Common myeloid progenitor, CD34-positive (primary cell): ENCODE data around the gene NXT1.

Source experiments
- CTCF ChIA-PET: fragments of 350-600 bp; sonication (Branson Sonifier 250); formaldehyde crosslinking; loops from one replicate; lab custom pipeline; 2021; ENCODE audit warnings: antibody characterized with exemption; lab: Charles Lee
- POLR2A ChIA-PET: fragments of 350-600 bp; sonication (Branson Sonifier 250); formaldehyde crosslinking; loops from one replicate; lab custom pipeline; 2021; ENCODE audit warnings: antibody characterized with exemption; lab: Charles Lee
- DNase-seq, 3 donors: peaks; one replicate each; pipeline versions ENCODE4 v3.0.0 to v3.0.0-alpha.2; 2013
- H3K27ac ChIP-seq, 2 experiments: 1 replicate in 1 of 2; 2 replicates in 1 of 2; pipeline ENCODE4 v1.7.0; 2013; ENCODE audit warnings: inconsistent platforms in 2 of 2, low read length in 2 of 2, mild to moderate bottlenecking in 2 of 2, low read depth in 1 of 2, moderate library complexity in 1 of 2; ENCODE audit not compliant: severe bottlenecking in 2 of 2, insufficient read depth in 1 of 2, poor library complexity in 1 of 2
- H3K27me3 ChIP-seq, 5 experiments: replicated peaks in 2 of 5; 1 replicate in 3 of 5; 2 replicates in 2 of 5; pipeline versions ENCODE4 v1.6.1 to v1.7.0; 2013; ENCODE audit warnings: low read length in 4 of 5, mild to moderate bottlenecking in 2 of 5, moderate library complexity in 2 of 5, inconsistent platforms in 1 of 5; ENCODE audit not compliant: insufficient read depth in 5 of 5, control insufficient read depth in 4 of 5
- H3K36me3 ChIP-seq, 4 experiments: 1 replicate in 2 of 4; 2 replicates in 2 of 4; pipeline versions ENCODE4 v1.6.1 to v1.7.0; 2013; ENCODE audit warnings: low read length in 3 of 4, control low read depth in 1 of 4, mild to moderate bottlenecking in 1 of 4; ENCODE audit not compliant: control insufficient read depth in 4 of 4, insufficient read depth in 4 of 4
- H3K4me1 ChIP-seq, 4 experiments: 1 replicate in 3 of 4; 2 replicates in 1 of 4; pipeline versions ENCODE4 v1.6.1 to v1.7.1; 2013; ENCODE audit warnings: low read length in 3 of 4, mild to moderate bottlenecking in 3 of 4, control low read depth in 1 of 4, inconsistent platforms in 1 of 4, moderate library complexity in 1 of 4; ENCODE audit not compliant: control insufficient read depth in 4 of 4, insufficient read depth in 4 of 4; ENCODE audit errors: control extremely low read depth in 1 of 4
- H3K4me3 ChIP-seq, 7 experiments: 1 replicate in 4 of 7; 2 replicates in 3 of 7; pipeline versions ENCODE4 v1.5.1 to v1.7.0; 2013; ENCODE audit warnings: mild to moderate bottlenecking in 7 of 7, low read length in 6 of 7, moderate library complexity in 6 of 7, inconsistent platforms in 2 of 7, low read depth in 2 of 7, control low read depth in 1 of 7; ENCODE audit not compliant: insufficient read depth in 4 of 7, control insufficient read depth in 1 of 7; ENCODE audit errors: extremely low read depth in 1 of 7
- H3K9me3 ChIP-seq, 5 experiments: 1 replicate in 4 of 5; 2 replicates in 1 of 5; pipeline versions ENCODE4 v1.6.1 to v1.7.1; 2013; ENCODE audit warnings: low read length in 4 of 5, mild to moderate bottlenecking in 2 of 5, inconsistent platforms in 1 of 5, low read depth in 1 of 5, moderate library complexity in 1 of 5; ENCODE audit not compliant: control insufficient read depth in 4 of 5, insufficient read depth in 2 of 5; ENCODE audit errors: control extremely low read depth in 1 of 5
- WGBS: methylation state at CpG from one replicate; pipeline ENCODE4 v1.1.5; 2013; ENCODE audit not compliant: insufficient coverage; 5-methylcytosine and 5-hydroxymethylcytosine counted together

Gene NXT1

DNA sequence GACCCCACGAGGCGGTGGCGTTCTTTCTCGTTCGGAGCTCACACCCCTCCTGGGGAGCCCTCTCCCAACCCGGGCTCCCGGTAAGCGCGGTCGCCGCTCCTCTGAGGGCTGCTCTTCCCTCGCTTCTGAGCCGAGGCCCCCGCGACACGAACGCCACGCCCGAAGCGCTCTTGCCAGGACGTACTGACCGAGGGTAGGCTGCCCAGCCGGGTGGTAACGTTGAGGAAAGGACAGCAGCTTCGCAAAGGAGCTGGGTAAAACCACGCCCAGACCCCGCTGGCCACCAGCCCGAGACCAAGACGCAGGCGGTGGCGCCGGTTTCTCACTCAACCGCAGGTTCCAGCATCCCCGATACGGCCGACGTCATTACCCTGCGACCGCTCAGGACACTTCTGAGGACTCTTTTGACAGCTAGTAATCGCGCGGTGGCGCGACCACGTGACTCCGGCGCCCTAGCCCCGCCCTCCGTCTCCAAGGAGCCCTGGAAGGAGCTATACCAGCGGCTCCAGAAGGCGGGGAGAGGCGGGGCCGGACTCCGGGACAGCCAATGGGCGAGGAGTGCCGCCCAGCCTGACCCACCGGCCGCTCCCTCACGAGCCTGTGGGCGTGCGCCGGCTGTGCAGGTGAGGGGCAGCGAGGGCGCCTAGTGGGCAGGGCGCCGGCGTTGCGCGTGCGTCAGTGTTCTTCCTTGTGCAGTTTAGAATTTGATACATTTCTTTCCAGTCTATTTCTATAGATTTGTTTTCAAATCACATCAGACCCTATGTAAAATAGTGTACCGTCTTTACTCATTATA lies 7.4 kb downstream of the NXT1 start:
- ChIA-PET CTCF (interaction anchor here (1.0 to 4.6 kb wide), 9 partner anchors 9 to 482 kb away, joined by 3 to 36 read pairs (median 4); partner anchors contain the start of genes NAPB and NXT1), POLR2A (interaction anchor here (0.7 to 1.2 kb wide), 3 partner anchors 8 to 64 kb away, joined by 3 to 6 read pairs (median 3); partner anchors contain the start of gene NXT1)
- Histone ChIP-seq H3K27ac (peak overlapping the region; percentile 68 to 90), H3K36me3 (peaks cover 0 to 32% (median 20%) of the 10 kb centered on the region in 4 experiments), H3K4me3 (peak overlapping the region; percentile 83 to 95 (median 86)), H3K4me1 (peaks cover 20 to 40% (median 28%) of the 10 kb centered on the region in 4 experiments), H3K27me3 (no peaks in the 10 kb centered on the region), H3K9me3 (no peaks in the 10 kb centered on the region)
- WGBS = 0% methylated on average over 69 of the region's 71 CpGs
- DNase-seq = peak; percentile 100

GRCh38 chr20:23358563-23358906 lies 7.9 kb downstream of the NXT1 start:
- DNase-seq = no peak
- 64% methylated on average over 2 of the region's 6 CpGs for WGBS
- POLR2A ChIA-PET = interaction anchor here (1.0 kb wide), 1 partner anchor 8 kb away, joined by 6 read pairs; the partner anchor contains the start of gene NXT1

DNA sequence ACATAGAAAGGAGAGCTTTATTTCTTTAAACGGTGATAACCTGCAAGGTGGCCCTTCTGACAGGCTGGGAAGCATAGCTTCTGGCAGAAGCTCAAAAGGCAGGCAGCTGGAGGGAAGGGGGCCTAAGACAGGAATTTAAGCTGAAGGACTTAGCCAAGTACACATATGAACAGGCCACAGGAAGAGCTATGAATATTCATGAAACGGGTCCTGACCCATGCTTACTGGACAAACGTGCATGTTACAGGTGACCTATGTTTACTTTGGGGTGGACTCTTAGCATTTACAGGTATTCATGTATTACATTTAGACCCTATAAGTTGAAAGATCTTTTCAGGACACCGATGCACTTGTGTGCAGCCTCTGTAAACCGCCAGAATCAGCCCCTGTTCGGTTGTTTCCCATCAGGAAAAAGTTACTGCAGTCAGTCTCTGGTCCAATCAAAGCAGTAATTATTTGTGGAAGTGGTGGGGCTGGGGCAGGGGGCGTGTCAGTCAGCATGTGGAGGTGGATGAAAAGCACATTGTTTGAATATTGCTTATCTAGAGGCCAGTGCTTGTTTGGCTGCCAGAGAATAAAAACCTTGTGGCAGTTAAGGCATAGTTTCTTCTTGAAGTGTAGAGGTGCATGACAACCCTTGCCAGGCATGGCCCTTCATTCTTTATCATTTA lies 8.5 kb downstream of the NXT1 start:
- Histone ChIP-seq H3K27ac (peak overlapping the region in 1 of 2 experiments; percentile 65), H3K27me3 (no peaks in the 10 kb centered on the region), H3K9me3 (no peaks in the 10 kb centered on the region), H3K36me3 (peaks cover 0 to 23% (median 15%) of the 10 kb centered on the region in 4 experiments), H3K4me1 (peaks cover 24 to 51% (median 36%) of the 10 kb centered on the region in 4 experiments), H3K4me3 (no peak overlapping the region)
- CTCF ChIA-PET = interaction anchor here (1.1 to 4.6 kb wide), 7 partner anchors 8 to 483 kb away, joined by 3 to 36 read pairs (median 4); partner anchors contain the start of gene NXT1
- WGBS = 89% methylated on average over 4 of the region's 7 CpGs
- POLR2A ChIA-PET = interaction anchor here (1.0 kb wide), 1 partner anchor 9 kb away, joined by 6 read pairs; the partner anchor contains the start of gene NXT1
- no peak for DNase-seq

More at GRCh38 chr20:23358563-23358906, 7.9 kb downstream of the NXT1 start:
- CTCF ChIA-PET = interaction anchor here (1.1 to 4.6 kb wide), 6 partner anchors 8 to 483 kb away, joined by 3 to 36 read pairs (median 4); partner anchors contain the start of gene NXT1
- peak overlapping the region in 6 of 7 experiments; percentile 43 to 89 (median 85) for H3K4me3 ChIP-seq
- peak overlapping the region in 1 of 2 experiments; percentile 65 for H3K27ac ChIP-seq
- H3K4me1 ChIP-seq = peaks cover 22 to 45% (median 33%) of the 10 kb centered on the region in 4 experiments
- no peaks in the 10 kb centered on the region for H3K27me3 ChIP-seq
- H3K36me3 ChIP-seq = peaks cover 0 to 28% (median 19%) of the 10 kb centered on the region in 4 experiments
- no peaks in the 10 kb centered on the region for H3K9me3 ChIP-seq

DNA sequence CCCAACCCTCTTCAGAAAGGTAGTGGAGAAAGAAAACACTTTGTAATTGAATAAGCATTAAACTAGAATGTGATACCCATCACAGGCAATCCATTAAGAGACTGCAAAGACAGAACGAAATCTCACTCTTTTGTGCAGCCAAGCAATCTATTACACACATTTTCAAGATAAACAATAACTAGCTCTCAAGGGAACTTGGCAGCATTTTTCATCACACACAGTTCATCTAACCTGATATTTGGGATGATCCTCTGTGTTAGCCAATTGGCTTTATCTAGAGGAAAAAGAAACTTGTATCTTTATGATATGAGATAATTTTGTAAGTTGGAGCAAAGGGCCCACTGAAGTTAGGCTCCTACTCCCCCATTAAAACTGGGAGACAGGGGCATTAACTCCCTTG lies 9.9 kb downstream of the NXT1 start:
- peaks cover 0 to 22% (median 10%) of the 10 kb centered on the region in 4 experiments for H3K36me3 ChIP-seq
- H3K4me1 ChIP-seq = peaks cover 24 to 51% (median 37%) of the 10 kb centered on the region in 4 experiments
- POLR2A ChIA-PET = interaction anchor here (1.6 kb wide), 1 partner anchor 10 kb away, joined by 17 read pairs; the partner anchor contains the start of gene NXT1
- peak overlapping the region in 4 of 7 experiments; percentile 77 to 85 (median 81) for H3K4me3 ChIP-seq
- WGBS = 100% methylated on average over 1 of the region's 1 CpG
- no peaks in the 10 kb centered on the region for H3K27me3 ChIP-seq
- CTCF ChIA-PET = interaction anchor here (1.1 to 4.6 kb wide), 2 partner anchors 11 to 60 kb away, joined by 3 to 36 read pairs; partner anchors contain the start of gene NXT1
- DNase-seq = no peak
- H3K27ac ChIP-seq = peak overlapping the region in 1 of 2 experiments; percentile 94
- no peaks in the 10 kb centered on the region for H3K9me3 ChIP-seq

DNA sequence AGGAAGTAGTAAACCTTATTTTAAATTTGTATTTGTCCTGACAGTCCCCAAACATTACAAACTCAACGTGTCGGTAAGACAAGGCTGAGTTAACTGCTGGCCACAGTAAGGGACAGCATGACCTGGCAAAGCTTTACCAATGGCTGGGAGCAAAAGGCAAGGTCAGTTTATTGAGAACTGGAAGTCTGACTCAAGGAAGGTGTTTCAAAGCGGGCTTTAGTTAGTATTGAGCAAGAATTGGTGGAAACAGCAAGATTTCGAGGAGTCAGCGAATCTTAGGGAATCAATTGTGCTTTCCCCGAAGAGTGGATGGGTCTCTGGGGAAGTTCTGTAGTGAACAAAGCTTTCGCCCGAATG lies 10.5 kb downstream of the NXT1 start:
- no peak for DNase-seq
- CTCF ChIA-PET = interaction anchor here (1.1 to 4.6 kb wide), 2 partner anchors 8 to 12 kb away, joined by 4 to 36 read pairs; partner anchors contain the start of gene NXT1

More for the DNA sequence above, 10.5 kb downstream of the NXT1 start:
- POLR2A ChIA-PET = interaction anchor here (0.8 to 1.6 kb wide), 4 partner anchors 11 to 60 kb away, joined by 3 to 17 read pairs (median 6); partner anchors contain the start of gene NXT1
- Histone ChIP-seq H3K36me3 (peaks cover 0 to 21% (median 10%) of the 10 kb centered on the region in 4 experiments), H3K27me3 (no peaks in the 10 kb centered on the region), H3K4me1 (peaks cover 27 to 55% (median 43%) of the 10 kb centered on the region in 4 experiments), H3K4me3 (peak overlapping the region; percentile 55 to 85 (median 77)), H3K9me3 (no peaks in the 10 kb centered on the region), H3K27ac (peak overlapping the region; percentile 69 to 94)
- WGBS = 6% methylated on average over 2 of the region's 8 CpGs
